ENCODE results near the gene PHF13.
"Not testable (repeated sequence)": the region's sequence is repeated elsewhere in the genome, so short reads cannot be mapped to it uniquely, and the experiment has no call there.

Gene PHF13

GRCh38 chr1:6660415-6661049, 47.0 kb downstream of the PHF13 start:
- DNase-seq (ENCODE audit: low read depth in 2 of 2): no peak

GRCh38 chr1:6662468-6662867, 48.9 kb downstream of the PHF13 start:
- not testable (repeated sequence) for DNase-seq (ENCODE audit: low read depth in 2 of 2)

GRCh38 chr1:6666696-6667095, 53.2 kb downstream of the PHF13 start:
- no peak for DNase-seq (ENCODE audit: low read depth in 2 of 2)

GRCh38 chr1:6667139-6667538, 53.6 kb downstream of the PHF13 start:
- DNase-seq (ENCODE audit: low read depth in 2 of 2): no peak

- no peak for DNase-seq (ENCODE audit: low read depth in 2 of 2)
These were observed 55.0 kb downstream of the PHF13 start for GRCh38 chr1:6668503-6668902.

- DNase-seq (ENCODE audit: low read depth in 2 of 2): no peak
These were observed 59.0 kb downstream of the PHF13 start for GRCh38 chr1:6672558-6672957.

All from stimulated activated CD4-positive, alpha-beta T cell treated with anti-CD3 and anti-CD28 coated beads, Interleukin-4, amount 100 ng/mL, for 48 hours (primary cell).